Kidney (tissue), 14 donors: ENCODE measurements around the gene SEPTIN8. TPM values are rescaled to one million over a fixed set of nuclear protein-coding genes. Genes with fewer than 3 reads are reported as not detected.

Experiments used
- DNase-seq, 5 donors: peaks; one replicate each; pipeline ENCODE4 v3.0.0-alpha.2; 2013 to 2020
- FAIRE-seq: peaks from 2 replicates; lab custom pipeline; 2012; peaks lifted over from hg19 to GRCh38; lab: Jason Lieb, UNC
- H3K27ac ChIP-seq, 2 donors: one replicate each; pipeline ENCODE4 v1.7.0; 2013; ENCODE audit warnings: low read depth in 2 of 2, low read length in 2 of 2, inconsistent platforms in 1 of 2
- H3K27me3 ChIP-seq: one replicate; pipeline ENCODE4 v1.7.1; 2013; ENCODE audit warnings: low read length, inconsistent platforms; ENCODE audit not compliant: control insufficient read depth, insufficient read depth
- H3K36me3 ChIP-seq, 3 donors: one replicate each; pipeline versions ENCODE4 v1.7.0 to v1.7.1; 2013; ENCODE audit warnings: low read length in 3 of 3, control low read depth in 1 of 3, inconsistent platforms in 1 of 3; ENCODE audit not compliant: insufficient read depth in 3 of 3, control insufficient read depth in 2 of 3
- H3K4me1 ChIP-seq, 3 donors: one replicate each; pipeline versions ENCODE4 v1.7.0 to v1.7.1; 2013; ENCODE audit warnings: low read length in 3 of 3, inconsistent platforms in 1 of 3, low read depth in 1 of 3; ENCODE audit not compliant: control insufficient read depth in 2 of 3, insufficient read depth in 2 of 3
- H3K4me3 ChIP-seq, 3 donors: one replicate each; pipeline versions ENCODE4 v1.7.0 to v1.8.1; 2013; ENCODE audit warnings: low read length in 3 of 3, control low read depth in 1 of 3, inconsistent platforms in 1 of 3
- H3K9ac ChIP-seq, 3 donors: one replicate each; pipeline versions ENCODE4 v1.7.0 to v1.7.1; 2013; ENCODE audit warnings: low read length in 3 of 3, control low read depth in 1 of 3, inconsistent platforms in 1 of 3
- H3K9me3 ChIP-seq, 3 donors: one replicate each; pipeline versions ENCODE4 v1.7.0 to v1.7.1; 2013; ENCODE audit warnings: low read length in 3 of 3, control low read depth in 1 of 3, inconsistent platforms in 1 of 3; ENCODE audit not compliant: control insufficient read depth in 2 of 3, insufficient read depth in 1 of 3
- CTCF ChIP-seq: IDR thresholded peaks from 3 replicates; pipeline ENCODE4 v1.5.1; 2012; ENCODE audit warnings: mild to moderate bottlenecking, moderate library complexity, borderline replicate concordance; ENCODE audit not compliant: insufficient read depth; ENCODE audit errors: extremely low read depth
- intact Hi-C: fragments of 100-400 bp; cut with DNase I; formaldehyde crosslinking; loops from one replicate; pipeline ENCODE4 v1.11.1; 2022
- polyA plus RNA-seq: library from polyadenylated mRNA; stranded (reverse); fragments of 350-450 nt; fragmentation: Illumina TruSeq; extraction: RNeasy Lipid Tissue Mini Kit (QIAGEN cat#74804); gene quantifications from one replicate; pipeline ENCODE4 v1.2.3, GENCODE V29; 2014; ENCODE audit warnings: low read depth, low replicate concordance; ENCODE audit not compliant: insufficient read depth
- total RNA-seq: library from RNA; stranded (reverse); fragmentation: NEBNext Ultra II Directional; extraction: Animal tissue kit (Norgen Biotek cat#: 25700); gene quantifications from one replicate; pipeline ENCODE4 v1.2.1, GENCODE V29; 2021
- donor health status: control.
- donor health status: control.
- donor health status: control.
- donor health status: control.
- donor health status: control.
- donor health status: DM: yes; HTN: yes; CAD: no.
- donor health status: Normal renal cell carcinoma (clear cell type).

SEPTIN8 gene
- total and polyA plus RNA-seq, 2 donors from 2014 or later, result 24.9 to 54.4 TPM

- Histone ChIP-seq H3K9ac (no peak overlapping the region), H3K27ac (no peak overlapping the region), H3K36me3 (no peaks in the 10 kb centered on the region), H3K9me3 (no peaks in the 10 kb centered on the region), H3K4me1 (peaks cover 0 to 9% (median 5%) of the 10 kb centered on the region in 3 donors), H3K4me3 (no peak overlapping the region), H3K27me3 (no peaks in the 10 kb centered on the region)
- no peak for DNase-seq
- no peak for TF ChIP-seq CTCF
- FAIRE-seq, result no peak
- intact Hi-C loops, result no loop called here
These were observed 43.4 kb downstream of the SEPTIN8 start for GRCh38 chr5:132733499-132734148.

GRCh38 chr5:132729896-132730295 is 47.1 kb downstream of the SEPTIN8 start:
- intact Hi-C loops, result no loop called here
- no peak for TF ChIP-seq CTCF
- peaks cover 0 to 10% (median 3%) of the 10 kb centered on the region in 3 donors for H3K36me3 ChIP-seq
- no peak overlapping the region for H3K9ac ChIP-seq
- no peaks in the 10 kb centered on the region for H3K9me3 ChIP-seq
- FAIRE-seq (no peak), DNase-seq (no peak)
- no peak overlapping the region for H3K4me3 ChIP-seq
- no peak overlapping the region for H3K27ac ChIP-seq
- H3K27me3 ChIP-seq, result no peaks in the 10 kb centered on the region
- H3K4me1 ChIP-seq, result no peaks in the 10 kb centered on the region

GRCh38 chr5:132725745-132726144 is 51.3 kb downstream of the SEPTIN8 start:
- Histone ChIP-seq H3K36me3 (peaks cover 0 to 11% (median 3%) of the 10 kb centered on the region in 3 donors), H3K9ac (no peak overlapping the region), H3K27ac (no peak overlapping the region), H3K9me3 (no peaks in the 10 kb centered on the region), H3K4me3 (no peak overlapping the region), H3K27me3 (no peaks in the 10 kb centered on the region), H3K4me1 (no peaks in the 10 kb centered on the region)
- intact Hi-C loops, result no loop called here
- no peak for TF ChIP-seq CTCF
- DNase-seq (no peak), FAIRE-seq (no peak)
